HepG2 (cell line): Measurements from ENCODE around the gene ARVCF. TPM values are rescaled to one million over a fixed set of nuclear protein-coding genes. Genes with fewer than 3 reads are reported as not detected.

ENCODE experiments used
- ATAC-seq: fragments of 200-7000 bp; cut with Tn5 transposase; 3 replicates; pipeline ENCODE4 v1.9.1; 2020; ENCODE audit warnings: mild to moderate bottlenecking, moderate library complexity
- BruUV-seq: library from RNA; stranded (reverse); fragments of 400-500 nt; replicated peaks from 2 replicates; lab custom pipeline; 2021; lab: Mats Ljungman, UMichigan
- CTCF ChIA-PET: fragments of 300-600 bp; formaldehyde crosslinking; extraction: SDS; loops from one replicate; lab custom pipeline; 2021; ENCODE audit warnings: low total read pairs, inconsistent platforms, low intra/inter-chr PET ratio; lab: Yijun Ruan, JAX
- POLR2A ChIA-PET: fragments of 350-600 bp; sonication (Branson Sonifier 250); formaldehyde crosslinking; loops from one replicate; lab custom pipeline; 2020; ENCODE audit warnings: antibody characterized with exemption, inconsistent platforms; lab: Yijun Ruan, JAX
- DNase-seq: peaks from one replicate; pipeline ENCODE4 v3.0.0-alpha.2; 2015; ENCODE audit warnings: low spot score
- FAIRE-seq: peaks from 3 replicates; lab custom pipeline; 2011; peaks lifted over from hg19 to GRCh38; lab: Jason Lieb, UNC
- H2AFZ ChIP-seq: one replicate; pipeline ENCODE4 v1.6.1; 2011; ENCODE audit warnings: low read length, inconsistent platforms
- H3K27ac ChIP-seq: fragments of 300-600 bp; 3 replicates; pipeline ENCODE4 v1.8.0; 2011; ENCODE audit warnings: mixed run types, mild to moderate bottlenecking, mixed read lengths, low read length, inconsistent platforms; ENCODE audit not compliant: insufficient read depth; ENCODE audit errors: extremely low read length
- H3K27me3 ChIP-seq, 2 experiments: fragments of 200-600 bp in 1 of 2; 2 replicates in 1 of 2; 3 replicates in 1 of 2; pipeline versions ENCODE4 v1.6.0 to v1.8.0; 2011; ENCODE audit warnings: low read length in 2 of 2, mild to moderate bottlenecking in 2 of 2, moderate library complexity in 2 of 2, inconsistent platforms in 1 of 2; ENCODE audit not compliant: insufficient read depth in 2 of 2, control insufficient read depth in 1 of 2
- H3K36me3 ChIP-seq, 2 experiments: fragments of 200-600 bp in 1 of 2; replicated peaks in 1 of 2; 2 replicates in 1 of 2; 3 replicates in 1 of 2; pipeline versions ENCODE4 v1.5.1 to v1.8.0; 2011; ENCODE audit warnings: low read length in 2 of 2, inconsistent platforms in 1 of 2; ENCODE audit not compliant: insufficient read depth in 2 of 2, control insufficient read depth in 1 of 2
- H3K4me1 ChIP-seq: 2 replicates; pipeline ENCODE4 v1.5.1; 2012; ENCODE audit warnings: low read length, inconsistent platforms; ENCODE audit not compliant: insufficient read depth
- H3K4me2 ChIP-seq: 2 replicates; pipeline ENCODE4 v1.6.0; 2011; ENCODE audit warnings: low read depth, low read length, inconsistent platforms
- H3K4me3 ChIP-seq, 3 experiments: fragments of 200-600 bp in 1 of 3; sonication (generic), shearing (Covaris generic) in 1 of 3; replicated peaks in 1 of 3; 2 replicates each; pipeline ENCODE4 v1.5.1; 2011 to 2016; ENCODE audit warnings: low read length in 3 of 3, inconsistent platforms in 2 of 3, low read depth in 2 of 3, mild to moderate bottlenecking in 2 of 3, control low read depth in 1 of 3, mixed read lengths in 1 of 3; ENCODE audit not compliant: insufficient read depth in 1 of 3
- H3K79me2 ChIP-seq: one replicate; pipeline ENCODE4 v1.6.1; 2011; ENCODE audit warnings: low read length, inconsistent platforms; ENCODE audit not compliant: insufficient read depth
- H3K9ac ChIP-seq: 2 replicates; pipeline ENCODE4 v1.6.0; 2011; ENCODE audit warnings: mild to moderate bottlenecking, low read depth, low read length, inconsistent platforms; ENCODE audit not compliant: insufficient read depth
- H3K9me3 ChIP-seq: 2 replicates; pipeline ENCODE4 v1.5.1; 2012; ENCODE audit warnings: mild to moderate bottlenecking, low read length
- H4K20me1 ChIP-seq: 2 replicates; pipeline ENCODE4 v1.6.0; 2011; ENCODE audit warnings: inconsistent platforms, mild to moderate bottlenecking, low read length, moderate library complexity; ENCODE audit not compliant: insufficient read depth
- ARNTL ChIP-seq: sonication (generic); formaldehyde crosslinking; IDR thresholded peaks from 2 replicates; pipeline ENCODE4 v1.4.0; 2020; ENCODE audit warnings: mild to moderate bottlenecking, missing genetic modification reagents
- CCDC6 ChIP-seq: sonication (generic); formaldehyde crosslinking; IDR thresholded peaks from 2 replicates; pipeline ENCODE4 v1.8.1; 2022; ENCODE audit warnings: mild to moderate bottlenecking, missing genetic modification reagents, moderate library complexity
- MXI1 ChIP-seq: IDR thresholded peaks from 3 replicates; pipeline ENCODE4 v1.6.1; 2012; ENCODE audit warnings: low read depth, low read length, inconsistent platforms, borderline replicate concordance
- NFIB ChIP-seq: sonication (generic); formaldehyde crosslinking; IDR thresholded peaks from 2 replicates; pipeline ENCODE4 v1.9.0; 2021; ENCODE audit warnings: missing genetic modification reagents, mild to moderate bottlenecking, borderline replicate concordance
- PAF1 ChIP-seq: IDR thresholded peaks from 2 replicates; pipeline ENCODE4 v1.6.1; 2016; ENCODE audit warnings: missing genetic modification reagents, missing compliant biosample characterization
- THAP9 ChIP-seq: sonication (generic); formaldehyde crosslinking; IDR thresholded peaks from 2 replicates; pipeline ENCODE4; 2020; ENCODE audit warnings: missing genetic modification reagents, mild to moderate bottlenecking, borderline replicate concordance
- TMF1 ChIP-seq: sonication (generic); formaldehyde crosslinking; IDR thresholded peaks from 2 replicates; pipeline ENCODE4 v1.8.1; 2022; ENCODE audit warnings: low read depth, missing genetic modification reagents
- ZFP41 ChIP-seq: sonication (generic); formaldehyde crosslinking; IDR thresholded peaks from 2 replicates; pipeline ENCODE4 v1.4.0; 2020; ENCODE audit warnings: mild to moderate bottlenecking, missing genetic modification reagents, borderline replicate concordance
- ZNF205 ChIP-seq: IDR thresholded peaks from 2 replicates; pipeline ENCODE4 v1.6.1; 2018; ENCODE audit warnings: missing biosample characterization, missing genetic modification reagents
- ZNF761 ChIP-seq: sonication (generic); formaldehyde crosslinking; conservative IDR thresholded peaks from 2 replicates; pipeline ENCODE4 v1.4.0; 2020; ENCODE audit warnings: mild to moderate bottlenecking, missing genetic modification reagents
- ZNF775 ChIP-seq: sonication (generic); formaldehyde crosslinking; IDR thresholded peaks from 2 replicates; pipeline ENCODE4 v1.4.0; 2020; ENCODE audit warnings: missing genetic modification reagents, mild to moderate bottlenecking, moderate library complexity, borderline replicate concordance
- ZSCAN20 ChIP-seq: sonication (generic); formaldehyde crosslinking; IDR thresholded peaks from 2 replicates; pipeline ENCODE4 v1.4.0; 2020; ENCODE audit warnings: missing genetic modification reagents, mild to moderate bottlenecking, borderline replicate concordance
- WGBS: methylation state at CpG from one replicate; pipeline ENCODE4 v1.1.6; 2017; ENCODE audit warnings: low lambda C conversion rate; 5-methylcytosine and 5-hydroxymethylcytosine counted together
- in situ Hi-C: cut with HindIII; loops from 2 replicates; pipeline ENCODE4 v1.10.0; 2017; ENCODE audit warnings: low pct_unique_long_range_greater_than_20kb; ENCODE audit not compliant: extremely low pct_ligation_motif_present
- intact Hi-C: fragments of 100-400 bp; cut with micrococcal nuclease; formaldehyde crosslinking; loops from one replicate; pipeline ENCODE4 v1.10.0; 2022; ENCODE audit not compliant: unreplicated experiment
- polyA plus RNA-seq, 8 experiments: library from polyadenylated mRNA; depleted of rRNA in 3 of 8; stranded (reverse) in 7 of 8; unstranded in 1 of 8; fragments of >200 nt; fragmentation: Illumina TruSeq in 4 of 8; extraction: Trizol in 4 of 8; gene quantifications; 2 replicates each; pipeline versions ENCODE4 v1.2.1 to v1.2.3, GENCODE V29; 2011 to 2016; ENCODE audit warnings: low read depth in 4 of 8, missing spikeins in 1 of 8, mixed read lengths in 1 of 8; ENCODE audit not compliant: insufficient read depth in 1 of 8
- total RNA-seq, 5 experiments: library from RNA; depleted of rRNA; stranded (reverse); fragments of >200 nt; fragmentation: Illumina TruSeq; extraction: Trizol; gene quantifications; 2 replicates each; pipeline ENCODE4 v1.2.3, GENCODE V29; 2016; ENCODE audit warnings: low read depth in 1 of 5
- TF ChIP-seq, protein P1 (sequence below): sonication (generic); formaldehyde crosslinking; IDR thresholded peaks from 2 replicates; pipeline ENCODE4 v1.4.0; 2020; ENCODE audit warnings: missing genetic modification reagents
- TF ChIP-seq, protein P2 (sequence below): sonication (generic); formaldehyde crosslinking; IDR thresholded peaks from 2 replicates; pipeline ENCODE4 v1.5.0; 2020; ENCODE audit warnings: missing genetic modification reagents, mild to moderate bottlenecking, borderline replicate concordance
- TF ChIP-seq, protein P3 (sequence below): IDR thresholded peaks from 2 replicates; pipeline ENCODE4 v1.6.1; 2012; ENCODE audit warnings: inconsistent platforms

The ARVCF gene
- total and polyA plus RNA-seq, 2 of the 13 experiments (the other 11 are each of a cell fraction or from before 2014, with no cell fraction given): 16.4 to 17.7 TPM

DNA sequence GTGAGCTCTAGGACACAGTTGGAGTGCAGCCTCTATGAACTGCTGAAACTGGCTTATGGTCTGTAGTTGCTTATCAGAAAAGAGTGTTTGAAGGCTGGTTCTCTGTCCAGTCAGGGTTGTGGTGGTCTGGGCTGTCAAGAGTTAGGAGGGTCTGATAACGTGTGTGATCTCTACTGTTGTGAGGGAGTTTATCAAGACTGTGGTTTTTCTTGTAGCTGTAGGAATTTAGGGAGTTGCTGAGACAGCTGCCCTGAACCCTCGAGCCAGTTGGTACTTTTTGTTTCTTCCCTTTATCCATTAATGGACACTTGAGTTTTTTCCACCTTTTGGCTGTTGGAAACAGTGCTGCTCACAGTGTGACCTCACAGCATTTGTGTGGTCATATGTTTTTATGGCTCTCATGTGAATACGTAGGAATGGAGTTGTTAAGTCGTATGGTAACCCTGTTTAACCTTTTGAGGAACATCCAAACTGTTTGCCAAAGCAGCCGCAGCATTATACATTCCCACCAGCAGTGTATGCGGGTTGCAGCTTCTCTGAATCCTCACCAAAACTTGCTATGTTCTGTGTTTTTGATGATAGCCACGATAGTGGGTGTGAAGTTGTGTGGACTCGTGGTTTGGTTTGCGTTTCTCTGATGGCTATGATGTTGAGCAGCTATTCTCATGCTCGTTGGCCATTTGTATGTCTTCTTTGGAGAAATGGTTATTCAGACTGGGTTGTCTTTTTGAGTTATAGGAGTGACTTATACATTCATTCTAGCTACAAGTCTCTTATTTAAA is 42.6 kb upstream of the ARVCF start:
- WGBS: 96% methylated on average over 10 of the region's 10 CpGs
- FAIRE-seq (no peak), DNase-seq (no peak), ATAC-seq (no peak)
- H3K4me2 ChIP-seq: no peak overlapping the region
- no peak overlapping the region for H3K27ac ChIP-seq
- intact Hi-C loops (no loop called here), in situ Hi-C loops (no loop called here)
- no peaks in the 10 kb centered on the region for H3K27me3 ChIP-seq
- no peaks in the 10 kb centered on the region for H3K79me2 ChIP-seq
- ChIA-PET POLR2A (no interaction called here), CTCF (no interaction called here)
- H2AFZ ChIP-seq: no peak overlapping the region
- H3K36me3 ChIP-seq: peaks cover 0 to 22% of the 10 kb centered on the region in 2 experiments; a peak in 2 of 5 replicates
- no peak overlapping the region for H3K4me3 ChIP-seq
- H3K9me3 ChIP-seq: no peaks in the 10 kb centered on the region
- BruUV-seq: no TSS peak
- TF ChIP-seq, protein P1, sequence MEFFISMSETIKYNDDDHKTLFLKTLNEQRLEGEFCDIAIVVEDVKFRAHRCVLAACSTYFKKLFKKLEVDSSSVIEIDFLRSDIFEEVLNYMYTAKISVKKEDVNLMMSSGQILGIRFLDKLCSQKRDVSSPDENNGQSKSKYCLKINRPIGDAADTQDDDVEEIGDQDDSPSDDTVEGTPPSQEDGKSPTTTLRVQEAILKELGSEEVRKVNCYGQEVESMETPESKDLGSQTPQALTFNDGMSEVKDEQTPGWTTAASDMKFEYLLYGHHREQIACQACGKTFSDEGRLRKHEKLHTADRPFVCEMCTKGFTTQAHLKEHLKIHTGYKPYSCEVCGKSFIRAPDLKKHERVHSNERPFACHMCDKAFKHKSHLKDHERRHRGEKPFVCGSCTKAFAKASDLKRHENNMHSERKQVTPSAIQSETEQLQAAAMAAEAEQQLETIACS (CRISPR knock-in tag): no peak
- no peak for TF ChIP-seq ZNF761 (CRISPR knock-in tag)
- TF ChIP-seq ARNTL: no peak
- TF ChIP-seq ZNF205 (CRISPR knock-in tag): no peak
- TF ChIP-seq CCDC6 (CRISPR knock-in tag): no peak
- TF ChIP-seq ZSCAN20: no peak
- TF ChIP-seq TMF1 (CRISPR knock-in tag): no peak
- no peak for TF ChIP-seq MXI1
- TF ChIP-seq THAP9: no peak
- TF ChIP-seq ZFP41 (CRISPR knock-in tag): no peak
- TF ChIP-seq PAF1 (CRISPR knock-in tag): no peak
- TF ChIP-seq, protein P2, sequence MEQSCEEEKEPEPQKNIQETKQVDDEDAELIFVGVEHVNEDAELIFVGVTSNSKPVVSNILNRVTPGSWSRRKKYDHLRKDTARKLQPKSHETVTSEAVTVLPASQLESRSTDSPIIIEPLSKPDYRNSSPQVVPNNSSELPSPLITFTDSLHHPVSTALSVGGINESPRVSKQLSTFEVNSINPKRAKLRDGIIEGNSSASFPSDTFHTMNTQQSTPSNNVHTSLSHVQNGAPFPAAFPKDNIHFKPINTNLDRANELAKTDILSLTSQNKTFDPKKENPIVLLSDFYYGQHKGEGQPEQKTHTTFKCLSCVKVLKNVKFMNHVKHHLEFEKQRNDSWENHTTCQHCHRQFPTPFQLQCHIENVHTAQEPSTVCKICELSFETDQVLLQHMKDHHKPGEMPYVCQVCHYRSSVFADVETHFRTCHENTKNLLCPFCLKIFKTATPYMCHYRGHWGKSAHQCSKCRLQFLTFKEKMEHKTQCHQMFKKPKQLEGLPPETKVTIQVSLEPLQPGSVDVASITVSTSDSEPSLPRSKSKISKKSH (CRISPR knock-in tag): no peak
- TF ChIP-seq, protein P3, sequence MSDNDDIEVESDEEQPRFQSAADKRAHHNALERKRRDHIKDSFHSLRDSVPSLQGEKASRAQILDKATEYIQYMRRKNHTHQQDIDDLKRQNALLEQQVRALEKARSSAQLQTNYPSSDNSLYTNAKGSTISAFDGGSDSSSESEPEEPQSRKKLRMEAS: no peak
- no peak for TF ChIP-seq ZNF775 (CRISPR knock-in tag)
- no peak for TF ChIP-seq NFIB
- no peaks in the 10 kb centered on the region for H4K20me1 ChIP-seq
- H3K9ac ChIP-seq: no peak overlapping the region
- H3K4me1 ChIP-seq: no peaks in the 10 kb centered on the region
